ENCODE measurements around the gene DPP7. TPM values are rescaled to one million over a fixed set of nuclear protein-coding genes. Genes with fewer than 3 reads are reported as not detected.
A peak's percentile ranks its signal among the peaks of the same experiment; 100 is the strongest.

DPP7 gene
- total and polyA plus RNA-seq, 2 donors (not counting 1 experiment from before 2014, with no cell fraction given), result 324 to 506 TPM

DNA sequence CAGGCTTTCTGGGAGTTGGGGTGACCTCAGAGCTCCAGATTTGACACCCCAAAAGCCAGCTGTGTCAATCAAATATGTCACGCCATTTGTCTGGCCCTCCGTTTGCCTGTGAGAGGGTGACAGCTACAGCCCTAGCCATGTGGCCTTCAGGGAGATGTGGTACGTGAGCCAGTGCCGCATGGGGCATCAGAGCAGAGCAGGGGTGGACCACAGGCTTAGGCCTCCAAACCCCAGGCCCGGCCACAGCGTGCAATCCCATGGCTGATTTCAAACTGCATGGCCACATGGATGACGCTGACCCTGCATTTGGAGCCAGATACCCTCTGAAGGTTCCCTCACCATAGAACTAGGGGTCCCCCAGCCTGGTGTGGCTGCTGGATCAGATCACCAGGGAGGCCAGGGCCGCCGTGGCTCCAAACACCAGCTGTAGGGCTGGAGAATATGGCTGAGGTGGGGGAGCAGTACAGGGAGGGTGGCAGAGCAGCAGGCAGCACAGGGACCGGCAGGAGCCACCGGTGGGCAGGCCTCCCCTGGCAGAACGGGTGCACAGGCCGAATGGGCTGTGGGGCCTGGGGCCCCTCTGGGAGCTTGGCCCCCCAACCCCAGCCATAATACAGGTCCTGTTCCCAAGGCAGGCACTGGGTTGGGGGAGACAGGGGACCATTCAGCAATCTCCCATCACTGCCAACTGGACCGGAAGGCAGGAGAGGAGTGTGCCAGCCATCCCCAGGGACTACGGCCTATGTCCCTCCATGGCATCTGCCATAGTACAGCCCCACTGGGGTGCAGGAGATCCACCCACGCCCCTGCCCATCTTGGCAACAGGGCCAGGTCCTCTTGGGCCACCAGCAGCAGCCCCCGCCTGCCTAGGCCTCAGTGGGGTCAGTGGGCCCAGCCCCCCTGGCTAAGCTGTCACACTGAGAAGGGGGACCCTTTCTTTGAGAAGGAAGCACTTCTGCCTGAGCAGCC, 45.7 kb downstream of the DPP7 start:
- 95% methylated on average over 17 of the region's 17 CpGs for WGBS (ENCODE audit: insufficient coverage)
- peaks cover 6% of the 10 kb centered on the region for H3K27me3 Mint-ChIP-seq
- peaks cover 0 to 7% (median 0%) of the 10 kb centered on the region in 3 donors for H3K9me3 ChIP-seq (ENCODE audit: control extremely low read depth in 1 of 3, control insufficient read depth in 2 of 3, insufficient read depth in 1 of 3, low read length in 2 of 3)
- ATAC-seq (ENCODE audit: low read depth), result no peak
- no peak overlapping the region for H3K27ac Mint-ChIP-seq
- peaks cover 19% of the 10 kb centered on the region for H3K4me1 Mint-ChIP-seq
- H3K4me3 Mint-ChIP-seq, result peak overlapping the region; percentile 16
- H3K4me2 ChIP-seq (replicated peaks; ENCODE audit: low read depth, low read length, poor library complexity, severe bottlenecking), result peak overlapping the region; percentile 79
- H2AFZ ChIP-seq (ENCODE audit: insufficient read depth, low read depth, low read length, poor library complexity, severe bottlenecking), result no peak overlapping the region
- peaks cover 15 to 35% of the 10 kb centered on the region in 2 donors for H3K4me1 ChIP-seq (ENCODE audit: control insufficient read depth in 2 of 2, insufficient read depth in 2 of 2, low read length in 2 of 2)
- H3K27me3 ChIP-seq (replicated peaks in 1 of 4; ENCODE audit: control extremely low read depth in 1 of 4, control insufficient read depth in 3 of 4, insufficient read depth in 4 of 4, low read length in 3 of 4), result peaks cover 0 to 15% (median 1%) of the 10 kb centered on the region in 4 experiments
- no peaks in the 10 kb centered on the region for H3K9me3 Mint-ChIP-seq (ENCODE audit: insufficient read depth)
- no peaks in the 10 kb centered on the region for H3K79me2 ChIP-seq (ENCODE audit: control insufficient read depth, insufficient read depth, low read length)
- H3K27ac ChIP-seq (ENCODE audit: low read length in 2 of 2), result no peak overlapping the region
- ChIA-PET POLR2A (interaction anchor here (1.2 to 2.4 kb wide), 4 partner anchors 8 to 39 kb away, joined by 3 to 19 read pairs (median 7); partner anchors contain the start of genes MAN1B1 and UAP1L1), CTCF (interaction anchor here (0.6 to 6.7 kb wide), 16 partner anchors 8 to 282 kb away, joined by 3 to 61 read pairs (median 12); partner anchors contain the start of genes ABCA2, MAN1B1, NPDC1 and UAP1L1)
- H3K9ac ChIP-seq (ENCODE audit: low read length), result no peak overlapping the region
- H3K36me3 ChIP-seq (replicated peaks in 1 of 2; ENCODE audit: control extremely low read depth in 1 of 2, control insufficient read depth in 1 of 2, extremely low read depth in 1 of 2, insufficient read depth in 2 of 2, low read length in 1 of 2), result no peaks in the 10 kb centered on the region
- no peak overlapping the region for H3K4me3 ChIP-seq (ENCODE audit: control extremely low read depth in 1 of 5, extremely low read depth in 1 of 5, insufficient read depth in 1 of 5, low read depth in 2 of 5, low read length in 4 of 5)
- H4K20me1 ChIP-seq (ENCODE audit: control insufficient read depth, insufficient read depth, low read length, poor library complexity, severe bottlenecking), result peaks cover 8% of the 10 kb centered on the region
- DNase-seq, result no peak
- TF ChIP-seq EZH2 (IDR thresholded peaks at IDR 0.05; ENCODE audit: borderline replicate concordance, insufficient read depth, low read depth, low read length, poor library complexity, severe bottlenecking), result no peak
- TF ChIP-seq, protein P1, sequence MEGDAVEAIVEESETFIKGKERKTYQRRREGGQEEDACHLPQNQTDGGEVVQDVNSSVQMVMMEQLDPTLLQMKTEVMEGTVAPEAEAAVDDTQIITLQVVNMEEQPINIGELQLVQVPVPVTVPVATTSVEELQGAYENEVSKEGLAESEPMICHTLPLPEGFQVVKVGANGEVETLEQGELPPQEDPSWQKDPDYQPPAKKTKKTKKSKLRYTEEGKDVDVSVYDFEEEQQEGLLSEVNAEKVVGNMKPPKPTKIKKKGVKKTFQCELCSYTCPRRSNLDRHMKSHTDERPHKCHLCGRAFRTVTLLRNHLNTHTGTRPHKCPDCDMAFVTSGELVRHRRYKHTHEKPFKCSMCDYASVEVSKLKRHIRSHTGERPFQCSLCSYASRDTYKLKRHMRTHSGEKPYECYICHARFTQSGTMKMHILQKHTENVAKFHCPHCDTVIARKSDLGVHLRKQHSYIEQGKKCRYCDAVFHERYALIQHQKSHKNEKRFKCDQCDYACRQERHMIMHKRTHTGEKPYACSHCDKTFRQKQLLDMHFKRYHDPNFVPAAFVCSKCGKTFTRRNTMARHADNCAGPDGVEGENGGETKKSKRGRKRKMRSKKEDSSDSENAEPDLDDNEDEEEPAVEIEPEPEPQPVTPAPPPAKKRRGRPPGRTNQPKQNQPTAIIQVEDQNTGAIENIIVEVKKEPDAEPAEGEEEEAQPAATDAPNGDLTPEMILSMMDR (IDR thresholded peaks at IDR 0.05), result no peak
- intact Hi-C loops (cut with micrococcal nuclease), result no loop called here
